H1 (cell line): ENCODE data around the gene KRTAP5-6. TPM values are rescaled to one million over a fixed set of nuclear protein-coding genes. Genes with fewer than 3 reads are reported as not detected.

Experiments used
- CTCF ChIA-PET: fragments of 300-600 bp; sonication (Branson Sonifier 250); formaldehyde crosslinking; loops from one replicate; lab custom pipeline; 2021; ENCODE audit not compliant: partially characterized antibody; lab: Charles Lee
- POLR2A ChIA-PET: fragments of 300-600 bp; sonication (Branson Sonifier 250); formaldehyde crosslinking; loops from one replicate; lab custom pipeline; 2021; ENCODE audit warnings: inconsistent platforms; ENCODE audit not compliant: partially characterized antibody; lab: Charles Lee
- DNase-seq, 2 experiments: peaks; one replicate each; pipeline versions ENCODE4 v3.0.0 to v3.0.0-alpha.2; 2010 to 2022; ENCODE audit warnings: low spot score in 2 of 2, low read depth in 1 of 2, mixed read lengths in 1 of 2
- FAIRE-seq: peaks from 2 replicates; lab custom pipeline; 2011; peaks lifted over from hg19 to GRCh38; lab: Jason Lieb, UNC
- H2AFZ ChIP-seq: 2 replicates; pipeline ENCODE4 v1.8.1; 2012; ENCODE audit warnings: low read length, inconsistent platforms
- H2AK5ac ChIP-seq: 2 replicates; pipeline ENCODE4 v1.6.1; 2013; ENCODE audit warnings: low read depth, low read length
- H2BK120ac ChIP-seq: replicated peaks from 2 replicates; pipeline ENCODE3; 2013; ENCODE audit warnings: low read depth, low read length, inconsistent platforms
- H2BK12ac ChIP-seq: 2 replicates; pipeline ENCODE4 v1.6.1; 2013; ENCODE audit warnings: low read depth, low read length
- H2BK15ac ChIP-seq: 2 replicates; pipeline ENCODE4 v1.6.1; 2013; ENCODE audit warnings: low read length
- H2BK20ac ChIP-seq: 2 replicates; pipeline ENCODE4 v1.6.1; 2013; ENCODE audit warnings: low read length
- H2BK5ac ChIP-seq: 2 replicates; pipeline ENCODE4 v1.6.1; 2013; ENCODE audit warnings: low read depth, low read length
- H3K14ac ChIP-seq: 2 replicates; pipeline ENCODE4 v1.6.1; 2013; ENCODE audit warnings: inconsistent platforms; ENCODE audit not compliant: insufficient read length
- H3K18ac ChIP-seq: 2 replicates; pipeline ENCODE4 v1.6.1; 2013; ENCODE audit warnings: low read length; ENCODE audit errors: extremely low read depth
- H3K23ac ChIP-seq: 2 replicates; pipeline ENCODE4 v1.6.1; 2013; ENCODE audit warnings: inconsistent platforms; ENCODE audit not compliant: insufficient read length
- H3K23me2 ChIP-seq: 2 replicates; pipeline ENCODE4 v1.6.1; 2013; ENCODE audit warnings: low read depth, low read length
- H3K27ac ChIP-seq: 2 replicates; pipeline ENCODE4 v1.6.1; 2011; ENCODE audit warnings: low read depth, low read length, inconsistent platforms
- H3K27me3 ChIP-seq, 4 experiments: replicated peaks in 1 of 4; 1 replicate in 1 of 4; 2 replicates in 3 of 4; pipeline versions ENCODE4 v1.6.1 to v1.8.1; 2011 to 2013; ENCODE audit warnings: low read length in 3 of 4, mild to moderate bottlenecking in 3 of 4, inconsistent platforms in 2 of 4, mixed read lengths in 2 of 4, moderate library complexity in 1 of 4; ENCODE audit not compliant: control insufficient read depth in 3 of 4, insufficient read depth in 3 of 4; ENCODE audit errors: extremely low read depth in 1 of 4
- H3K36me3 ChIP-seq, 4 experiments: 2 replicates each; pipeline versions ENCODE4 v1.6.1 to v1.8.1; 2011 to 2013; ENCODE audit warnings: mild to moderate bottlenecking in 4 of 4, low read length in 3 of 4, moderate library complexity in 2 of 4, control low read depth in 1 of 4, inconsistent platforms in 1 of 4; ENCODE audit not compliant: insufficient read depth in 4 of 4, control insufficient read depth in 2 of 4
- H3K4ac ChIP-seq: replicated peaks from 2 replicates; pipeline ENCODE3; 2013; ENCODE audit warnings: low read length, low read depth, mixed read lengths, inconsistent platforms; ENCODE audit not compliant: insufficient read length
- H3K4me1 ChIP-seq, 4 experiments: replicated peaks in 1 of 4; 1 replicate in 1 of 4; 2 replicates in 3 of 4; pipeline versions ENCODE4 v1.6.1 to v1.8.1; 2011 to 2013; ENCODE audit warnings: low read length in 3 of 4, inconsistent platforms in 2 of 4, mixed read lengths in 1 of 4; ENCODE audit not compliant: insufficient read depth in 4 of 4, control insufficient read depth in 3 of 4
- H3K4me2 ChIP-seq, 2 experiments: 2 replicates each; pipeline versions ENCODE4 v1.6.1 to v1.8.1; 2011 to 2013; ENCODE audit warnings: low read depth in 2 of 2, low read length in 2 of 2, control low read depth in 1 of 2, inconsistent platforms in 1 of 2, mild to moderate bottlenecking in 1 of 2; ENCODE audit not compliant: insufficient read depth in 1 of 2
- H3K4me3 ChIP-seq, 4 experiments: fragments of 200-600, 300-600 bp in 1 of 4; sonication (generic), shearing (Covaris generic), sonication (Bioruptor Twin) in 1 of 4; 2 replicates each; pipeline versions ENCODE4 v1.5.1 to v1.8.1; 2011 to 2016; ENCODE audit warnings: low read length in 4 of 4, low read depth in 3 of 4, control low read depth in 2 of 4, inconsistent platforms in 2 of 4, mild to moderate bottlenecking in 2 of 4, mixed read lengths in 1 of 4, moderate library complexity in 1 of 4; ENCODE audit not compliant: insufficient read depth in 2 of 4; ENCODE audit errors: extremely low read depth in 1 of 4
- H3K56ac ChIP-seq: replicated peaks from 2 replicates; pipeline ENCODE3; 2013; ENCODE audit warnings: low read depth, mild to moderate bottlenecking, mixed read lengths, low read length, inconsistent platforms; ENCODE audit not compliant: insufficient read length
- H3K79me1 ChIP-seq: 2 replicates; pipeline ENCODE4 v1.6.1; 2013; ENCODE audit warnings: low read depth, low read length, control low read depth
- H3K79me2 ChIP-seq, 2 experiments: 2 replicates each; pipeline versions ENCODE4 v1.6.1 to v1.8.1; 2012 to 2013; ENCODE audit warnings: low read length in 2 of 2, mild to moderate bottlenecking in 2 of 2, inconsistent platforms in 1 of 2; ENCODE audit not compliant: insufficient read depth in 2 of 2, control insufficient read depth in 1 of 2
- H3K9ac ChIP-seq, 4 experiments: replicated peaks in 1 of 4; 1 replicate in 1 of 4; 2 replicates in 3 of 4; pipeline versions ENCODE4 v1.6.1 to v1.8.1; 2011 to 2013; ENCODE audit warnings: low read depth in 3 of 4, low read length in 3 of 4, control low read depth in 2 of 4, mild to moderate bottlenecking in 2 of 4, moderate library complexity in 2 of 4, inconsistent platforms in 1 of 4; ENCODE audit errors: extremely low read depth in 1 of 4
- H3K9me3 ChIP-seq, 2 experiments: 2 replicates each; pipeline versions ENCODE4 v1.6.1 to v1.8.1; 2012 to 2013; ENCODE audit warnings: mild to moderate bottlenecking in 2 of 2, moderate library complexity in 2 of 2, control low read depth in 1 of 2, inconsistent platforms in 1 of 2, low read depth in 1 of 2, low read length in 1 of 2, mixed read lengths in 1 of 2; ENCODE audit not compliant: insufficient read depth in 2 of 2
- H4K20me1 ChIP-seq, 2 experiments: replicated peaks in 1 of 2; 2 replicates each; pipeline versions ENCODE3 to v1.8.1; 2011 to 2013; ENCODE audit warnings: inconsistent platforms in 2 of 2, low read length in 2 of 2, mild to moderate bottlenecking in 1 of 2; ENCODE audit not compliant: insufficient read depth in 2 of 2, control insufficient read depth in 1 of 2
- H4K5ac ChIP-seq: 2 replicates; pipeline ENCODE4 v1.6.1; 2013; ENCODE audit warnings: low read length, low read depth, mixed read lengths, inconsistent platforms; ENCODE audit not compliant: insufficient read length
- H4K8ac ChIP-seq: 2 replicates; pipeline ENCODE4 v1.8.0; 2013; ENCODE audit warnings: mild to moderate bottlenecking, moderate library complexity, low read length, inconsistent platforms; ENCODE audit not compliant: insufficient read depth; ENCODE audit errors: extremely low read depth
- H4K91ac ChIP-seq: replicated peaks from 2 replicates; pipeline ENCODE3; 2013; ENCODE audit warnings: low read length, mixed read lengths, inconsistent platforms; ENCODE audit not compliant: insufficient read length
- ASH2L ChIP-seq: fragments of 200-600, 300-600 bp; sonication (generic); IDR thresholded peaks from one replicate; pipeline ENCODE4 v1.7.1; 2017; ENCODE audit warnings: low read length
- BACH1 ChIP-seq: IDR thresholded peaks from 2 replicates; pipeline ENCODE4 v1.6.1; 2012; ENCODE audit warnings: low read length, improper control_type of control experiment
- CHD1 ChIP-seq: IDR thresholded peaks from 2 replicates; pipeline ENCODE4 v1.6.1; 2012; ENCODE audit warnings: low read depth, low read length, improper control_type of control experiment
- CHD2 ChIP-seq: IDR thresholded peaks from 2 replicates; pipeline ENCODE4 v1.6.1; 2012; ENCODE audit warnings: low read length, improper control_type of control experiment
- CTBP2 ChIP-seq: IDR thresholded peaks from 2 replicates; pipeline ENCODE4 v1.7.0; 2011; ENCODE audit warnings: borderline replicate concordance, mild to moderate bottlenecking, moderate library complexity, mixed read lengths, low read length; ENCODE audit not compliant: insufficient read depth, insufficient read length
- HDAC6 ChIP-seq: IDR thresholded peaks from one replicate; pipeline ENCODE4 v1.7.1; 2012; ENCODE audit warnings: low read depth, mild to moderate bottlenecking, inconsistent platforms, low read length, moderate library complexity
- KDM4A ChIP-seq: IDR thresholded peaks from one replicate; pipeline ENCODE4 v1.7.1; 2012; ENCODE audit warnings: low read depth, mild to moderate bottlenecking, moderate library complexity, low read length, inconsistent platforms; ENCODE audit not compliant: severe bottlenecking
- RAD21 ChIP-seq, 2 experiments: IDR thresholded peaks in 1 of 2; conservative IDR thresholded peaks in 1 of 2; 2 replicates each; pipeline ENCODE4 v1.6.1; 2011; ENCODE audit warnings: low read depth in 2 of 2, low read length in 2 of 2, improper control_type of control experiment in 1 of 2, inconsistent platforms in 1 of 2, mild to moderate bottlenecking in 1 of 2, moderate library complexity in 1 of 2
- SAP30 ChIP-seq: fragments of 300-600 bp; sonication (generic); IDR thresholded peaks from 2 replicates; pipeline ENCODE4 v1.7.1; 2012; ENCODE audit warnings: low read length, moderate library complexity, mild to moderate bottlenecking, inconsistent platforms; ENCODE audit not compliant: insufficient read depth, insufficient replicate concordance
- SIN3A ChIP-seq, 2 experiments: IDR thresholded peaks in 1 of 2; conservative IDR thresholded peaks in 1 of 2; 2 replicates each; pipeline ENCODE4 v1.6.1; 2011 to 2012; ENCODE audit warnings: low read length in 2 of 2, improper control_type of control experiment in 1 of 2, low read depth in 1 of 2, mild to moderate bottlenecking in 1 of 2
- SIRT6 ChIP-seq: IDR thresholded peaks from one replicate; pipeline ENCODE4 v1.7.1; 2012; ENCODE audit warnings: low read length, inconsistent platforms
- TEAD4 ChIP-seq: IDR thresholded peaks from 2 replicates; pipeline ENCODE4 v1.6.1; 2012; ENCODE audit warnings: low read depth, low read length, inconsistent platforms, mixed read lengths
- WGBS, 2 experiments: shearing (Covaris generic) in 1 of 2; methylation state at CpG; one replicate each; pipeline versions ENCODE4 v1.1.6 to v1.1.7; 2013 to 2015; ENCODE audit warnings: low lambda C conversion rate in 2 of 2, mixed read lengths in 2 of 2, inconsistent platforms in 1 of 2, low coverage in 1 of 2, missing lambda C conversion rate in 1 of 2; ENCODE audit not compliant: insufficient replicate concordance in 2 of 2, insufficient coverage in 1 of 2, insufficient read length in 1 of 2; ENCODE audit errors: extremely low coverage in 1 of 2, missing lambda C conversion rate in 1 of 2; 5-methylcytosine and 5-hydroxymethylcytosine counted together
- polyA plus RNA-seq, 7 experiments: library from polyadenylated mRNA; depleted of rRNA in 3 of 7; stranded (reverse) in 5 of 7; unstranded in 2 of 7; fragments of >200 nt in 5 of 7; fragments of 200-250 nt in 2 of 7; gene quantifications; 1 replicate in 5 of 7; 2 replicates in 1 of 7; 4 replicates in 1 of 7; pipeline versions ENCODE4 v1.2.1 to v1.2.3, GENCODE V29; 2011 to 2013; ENCODE audit warnings: missing spikeins in 2 of 7, mixed read lengths in 2 of 7
- total RNA-seq: library from RNA; stranded (reverse); fragmentation: NEBNext Ultra II Directional; extraction: Animal tissue kit (Norgen Biotek cat#: 25700); gene quantifications from 2 replicates; pipeline ENCODE4 v1.2.1, GENCODE V29; 2021

KRTAP5-6 gene
- total and polyA plus RNA-seq, 2 of the 8 experiments (the other 6 are each of a cell fraction or from before 2014, with no cell fraction given) = not detected

GRCh38 chr11:1737080-1737757, 40.2 kb downstream of the KRTAP5-6 start:
- no peak overlapping the region for H3K18ac ChIP-seq
- ChIA-PET POLR2A (interaction anchor here (1.2 kb wide), 1 partner anchor 11 kb away, joined by 4 read pairs; no protein-coding TSS in a partner anchor), CTCF (interaction anchor here (0.5 to 1.7 kb wide), 10 partner anchors 29 to 421 kb away, joined by 3 to 6 read pairs (median 3); no protein-coding TSS in a partner anchor)
- DNase-seq (no peak), FAIRE-seq (no peak)
- no peak overlapping the region for H3K56ac ChIP-seq
- no peaks in the 10 kb centered on the region; a peak in 1 of 7 replicates for H3K4me1 ChIP-seq
- H3K23me2 ChIP-seq = peaks cover 4% of the 10 kb centered on the region; the same call in 1 of the 2 replicates
- H2BK20ac ChIP-seq = no peak overlapping the region
- H2BK12ac ChIP-seq = no peak overlapping the region
- H3K36me3 ChIP-seq = no peaks in the 10 kb centered on the region
- no peak overlapping the region for H2AFZ ChIP-seq
- H3K27me3 ChIP-seq = peaks cover 0 to 4% (median 0%) of the 10 kb centered on the region in 4 experiments; a peak in 3 of 7 replicates
- no peak overlapping the region for H4K8ac ChIP-seq
- H4K5ac ChIP-seq = no peak overlapping the region
- 87% methylated on average over 6 of the region's 6 CpGs; no CpG with 5 or more reads in 1 of the 2 experiments for WGBS, 2 experiments
- H3K79me1 ChIP-seq = no peaks in the 10 kb centered on the region
- H2AK5ac ChIP-seq = no peak overlapping the region
- H3K9ac ChIP-seq = no peak overlapping the region
- no peaks in the 10 kb centered on the region for H4K20me1 ChIP-seq
- H4K91ac ChIP-seq = no peak overlapping the region
- no peak overlapping the region for H3K23ac ChIP-seq
- H3K14ac ChIP-seq = no peak overlapping the region
- H3K4ac ChIP-seq = no peak overlapping the region
- H2BK5ac ChIP-seq = no peak overlapping the region
- no peak overlapping the region for H2BK120ac ChIP-seq
- H3K79me2 ChIP-seq = no peaks in the 10 kb centered on the region
- H2BK15ac ChIP-seq = no peak overlapping the region
- H3K4me3 ChIP-seq = no peak overlapping the region
- H3K9me3 ChIP-seq = peaks cover 0 to 2% of the 10 kb centered on the region in 2 experiments; a peak in 1 of 4 replicates
- no peak overlapping the region for H3K27ac ChIP-seq
- no peak overlapping the region for H3K4me2 ChIP-seq
- TF ChIP-seq KDM4A (no peak), TEAD4 (no peak), CTBP2 (no peak), SIN3A (conservative IDR thresholded peaks at IDR 0.05 in 1 of 2, IDR thresholded peaks at IDR 0.05 in 1 of 2; ENCODE audit: low read depth in 1 of 2, low read length in 2 of 2) (no peak), BACH1 (no peak), RAD21 (IDR thresholded peaks at IDR 0.05 in 1 of 2, conservative IDR thresholded peaks at IDR 0.05 in 1 of 2; ENCODE audit: low read depth in 2 of 2, low read length in 2 of 2) (no peak), ASH2L (no peak), CHD2 (no peak), SIRT6 (no peak), CHD1 (no peak), HDAC6 (no peak), SAP30 (no peak)
